Ishikawa (cell line): ENCODE data around the gene ADSL.

Experiments used
- CEBPB ChIP-seq: IDR thresholded peaks from 2 replicates; pipeline ENCODE4 v1.6.1; 2012
- USF1 ChIP-seq: IDR thresholded peaks from 2 replicates; pipeline ENCODE4 v1.6.1; 2012

GRCh38 chr22:40302149-40302548 is 44.2 kb upstream of the ADSL start:
- no peak for TF ChIP-seq CEBPB
- TF ChIP-seq USF1: no peak
